H1 (cell line): Measurements from ENCODE around the gene CAMKK2. TPM values are rescaled to one million over a fixed set of nuclear protein-coding genes. Genes with fewer than 3 reads are reported as not detected.

ENCODE experiments used
- CTCF ChIA-PET: fragments of 300-600 bp; sonication (Branson Sonifier 250); formaldehyde crosslinking; loops from one replicate; lab custom pipeline; 2021; ENCODE audit not compliant: partially characterized antibody; lab: Charles Lee
- POLR2A ChIA-PET: fragments of 300-600 bp; sonication (Branson Sonifier 250); formaldehyde crosslinking; loops from one replicate; lab custom pipeline; 2021; ENCODE audit warnings: inconsistent platforms; ENCODE audit not compliant: partially characterized antibody; lab: Charles Lee
- DNase-seq, 2 experiments: peaks; one replicate each; pipeline versions ENCODE4 v3.0.0 to v3.0.0-alpha.2; 2010 to 2022; ENCODE audit warnings: low spot score in 2 of 2, low read depth in 1 of 2, mixed read lengths in 1 of 2
- FAIRE-seq: peaks from 2 replicates; lab custom pipeline; 2011; peaks lifted over from hg19 to GRCh38; lab: Jason Lieb, UNC
- H2AFZ ChIP-seq: 2 replicates; pipeline ENCODE4 v1.8.1; 2012; ENCODE audit warnings: low read length, inconsistent platforms
- H2AK5ac ChIP-seq: 2 replicates; pipeline ENCODE4 v1.6.1; 2013; ENCODE audit warnings: low read depth, low read length
- H2BK120ac ChIP-seq: replicated peaks from 2 replicates; pipeline ENCODE3; 2013; ENCODE audit warnings: low read depth, low read length, inconsistent platforms
- H2BK12ac ChIP-seq: 2 replicates; pipeline ENCODE4 v1.6.1; 2013; ENCODE audit warnings: low read depth, low read length
- H2BK15ac ChIP-seq: 2 replicates; pipeline ENCODE4 v1.6.1; 2013; ENCODE audit warnings: low read length
- H2BK20ac ChIP-seq: 2 replicates; pipeline ENCODE4 v1.6.1; 2013; ENCODE audit warnings: low read length
- H2BK5ac ChIP-seq: 2 replicates; pipeline ENCODE4 v1.6.1; 2013; ENCODE audit warnings: low read depth, low read length
- H3K14ac ChIP-seq: 2 replicates; pipeline ENCODE4 v1.6.1; 2013; ENCODE audit warnings: inconsistent platforms; ENCODE audit not compliant: insufficient read length
- H3K18ac ChIP-seq: 2 replicates; pipeline ENCODE4 v1.6.1; 2013; ENCODE audit warnings: low read length; ENCODE audit errors: extremely low read depth
- H3K23ac ChIP-seq: 2 replicates; pipeline ENCODE4 v1.6.1; 2013; ENCODE audit warnings: inconsistent platforms; ENCODE audit not compliant: insufficient read length
- H3K23me2 ChIP-seq: 2 replicates; pipeline ENCODE4 v1.6.1; 2013; ENCODE audit warnings: low read depth, low read length
- H3K27ac ChIP-seq: 2 replicates; pipeline ENCODE4 v1.6.1; 2011; ENCODE audit warnings: low read depth, low read length, inconsistent platforms
- H3K27me3 ChIP-seq, 4 experiments: replicated peaks in 1 of 4; 1 replicate in 1 of 4; 2 replicates in 3 of 4; pipeline versions ENCODE4 v1.6.1 to v1.8.1; 2011 to 2013; ENCODE audit warnings: low read length in 3 of 4, mild to moderate bottlenecking in 3 of 4, inconsistent platforms in 2 of 4, mixed read lengths in 2 of 4, moderate library complexity in 1 of 4; ENCODE audit not compliant: control insufficient read depth in 3 of 4, insufficient read depth in 3 of 4; ENCODE audit errors: extremely low read depth in 1 of 4
- H3K36me3 ChIP-seq, 4 experiments: 2 replicates each; pipeline versions ENCODE4 v1.6.1 to v1.8.1; 2011 to 2013; ENCODE audit warnings: mild to moderate bottlenecking in 4 of 4, low read length in 3 of 4, moderate library complexity in 2 of 4, control low read depth in 1 of 4, inconsistent platforms in 1 of 4; ENCODE audit not compliant: insufficient read depth in 4 of 4, control insufficient read depth in 2 of 4
- H3K4ac ChIP-seq: replicated peaks from 2 replicates; pipeline ENCODE3; 2013; ENCODE audit warnings: low read length, low read depth, mixed read lengths, inconsistent platforms; ENCODE audit not compliant: insufficient read length
- H3K4me1 ChIP-seq, 4 experiments: replicated peaks in 1 of 4; 1 replicate in 1 of 4; 2 replicates in 3 of 4; pipeline versions ENCODE4 v1.6.1 to v1.8.1; 2011 to 2013; ENCODE audit warnings: low read length in 3 of 4, inconsistent platforms in 2 of 4, mixed read lengths in 1 of 4; ENCODE audit not compliant: insufficient read depth in 4 of 4, control insufficient read depth in 3 of 4
- H3K4me2 ChIP-seq, 2 experiments: 2 replicates each; pipeline versions ENCODE4 v1.6.1 to v1.8.1; 2011 to 2013; ENCODE audit warnings: low read depth in 2 of 2, low read length in 2 of 2, control low read depth in 1 of 2, inconsistent platforms in 1 of 2, mild to moderate bottlenecking in 1 of 2; ENCODE audit not compliant: insufficient read depth in 1 of 2
- H3K4me3 ChIP-seq, 4 experiments: fragments of 200-600, 300-600 bp in 1 of 4; sonication (generic), shearing (Covaris generic), sonication (Bioruptor Twin) in 1 of 4; 2 replicates each; pipeline versions ENCODE4 v1.5.1 to v1.8.1; 2011 to 2016; ENCODE audit warnings: low read length in 4 of 4, low read depth in 3 of 4, control low read depth in 2 of 4, inconsistent platforms in 2 of 4, mild to moderate bottlenecking in 2 of 4, mixed read lengths in 1 of 4, moderate library complexity in 1 of 4; ENCODE audit not compliant: insufficient read depth in 2 of 4; ENCODE audit errors: extremely low read depth in 1 of 4
- H3K56ac ChIP-seq: replicated peaks from 2 replicates; pipeline ENCODE3; 2013; ENCODE audit warnings: low read depth, mild to moderate bottlenecking, mixed read lengths, low read length, inconsistent platforms; ENCODE audit not compliant: insufficient read length
- H3K79me1 ChIP-seq: 2 replicates; pipeline ENCODE4 v1.6.1; 2013; ENCODE audit warnings: low read depth, low read length, control low read depth
- H3K79me2 ChIP-seq, 2 experiments: 2 replicates each; pipeline versions ENCODE4 v1.6.1 to v1.8.1; 2012 to 2013; ENCODE audit warnings: low read length in 2 of 2, mild to moderate bottlenecking in 2 of 2, inconsistent platforms in 1 of 2; ENCODE audit not compliant: insufficient read depth in 2 of 2, control insufficient read depth in 1 of 2
- H3K9ac ChIP-seq, 4 experiments: replicated peaks in 1 of 4; 1 replicate in 1 of 4; 2 replicates in 3 of 4; pipeline versions ENCODE4 v1.6.1 to v1.8.1; 2011 to 2013; ENCODE audit warnings: low read depth in 3 of 4, low read length in 3 of 4, control low read depth in 2 of 4, mild to moderate bottlenecking in 2 of 4, moderate library complexity in 2 of 4, inconsistent platforms in 1 of 4; ENCODE audit errors: extremely low read depth in 1 of 4
- H3K9me3 ChIP-seq, 2 experiments: 2 replicates each; pipeline versions ENCODE4 v1.6.1 to v1.8.1; 2012 to 2013; ENCODE audit warnings: mild to moderate bottlenecking in 2 of 2, moderate library complexity in 2 of 2, control low read depth in 1 of 2, inconsistent platforms in 1 of 2, low read depth in 1 of 2, low read length in 1 of 2, mixed read lengths in 1 of 2; ENCODE audit not compliant: insufficient read depth in 2 of 2
- H4K20me1 ChIP-seq, 2 experiments: replicated peaks in 1 of 2; 2 replicates each; pipeline versions ENCODE3 to v1.8.1; 2011 to 2013; ENCODE audit warnings: inconsistent platforms in 2 of 2, low read length in 2 of 2, mild to moderate bottlenecking in 1 of 2; ENCODE audit not compliant: insufficient read depth in 2 of 2, control insufficient read depth in 1 of 2
- H4K5ac ChIP-seq: 2 replicates; pipeline ENCODE4 v1.6.1; 2013; ENCODE audit warnings: low read length, low read depth, mixed read lengths, inconsistent platforms; ENCODE audit not compliant: insufficient read length
- H4K8ac ChIP-seq: 2 replicates; pipeline ENCODE4 v1.8.0; 2013; ENCODE audit warnings: mild to moderate bottlenecking, moderate library complexity, low read length, inconsistent platforms; ENCODE audit not compliant: insufficient read depth; ENCODE audit errors: extremely low read depth
- H4K91ac ChIP-seq: replicated peaks from 2 replicates; pipeline ENCODE3; 2013; ENCODE audit warnings: low read length, mixed read lengths, inconsistent platforms; ENCODE audit not compliant: insufficient read length
- CEBPB ChIP-seq: IDR thresholded peaks from 2 replicates; pipeline ENCODE4 v1.6.1; 2012; ENCODE audit warnings: low read depth, low read length
- CHD1 ChIP-seq: IDR thresholded peaks from 2 replicates; pipeline ENCODE4 v1.6.1; 2012; ENCODE audit warnings: low read depth, low read length, improper control_type of control experiment
- CHD2 ChIP-seq: IDR thresholded peaks from 2 replicates; pipeline ENCODE4 v1.6.1; 2012; ENCODE audit warnings: low read length, improper control_type of control experiment
- EP300 ChIP-seq, 2 experiments: IDR thresholded peaks; 1 replicate in 1 of 2; 2 replicates in 1 of 2; pipeline ENCODE4 v1.6.1; 2011 to 2012; ENCODE audit warnings: low read depth in 2 of 2, low read length in 2 of 2, mild to moderate bottlenecking in 2 of 2, borderline replicate concordance in 1 of 2, inconsistent platforms in 1 of 2, moderate library complexity in 1 of 2
- EZH2 ChIP-seq: fragments of 200-600 bp; sonication (generic); IDR thresholded peaks from 2 replicates; pipeline ENCODE4 v1.7.1; 2012; ENCODE audit warnings: low read depth, mild to moderate bottlenecking, moderate library complexity, low read length, inconsistent platforms; ENCODE audit not compliant: severe bottlenecking
- FOSL1 ChIP-seq: IDR thresholded peaks from 2 replicates; pipeline ENCODE4 v1.6.1; 2011; ENCODE audit warnings: mild to moderate bottlenecking, low read depth, low read length, moderate library complexity; ENCODE audit not compliant: insufficient read depth
- HDAC6 ChIP-seq: IDR thresholded peaks from one replicate; pipeline ENCODE4 v1.7.1; 2012; ENCODE audit warnings: low read depth, mild to moderate bottlenecking, inconsistent platforms, low read length, moderate library complexity
- NANOG ChIP-seq: IDR thresholded peaks from 2 replicates; pipeline ENCODE4 v1.6.1; 2011; ENCODE audit warnings: low read length, low read depth, mild to moderate bottlenecking, inconsistent platforms; ENCODE audit not compliant: insufficient read depth, poor library complexity, severe bottlenecking
- NRF1 ChIP-seq: IDR thresholded peaks from 2 replicates; pipeline ENCODE4 v1.6.1; 2011; ENCODE audit warnings: mild to moderate bottlenecking, low read depth, low read length, improper control_type of control experiment
- POLR2AphosphoS5 ChIP-seq: IDR thresholded peaks from 2 replicates; pipeline ENCODE4 v1.6.1; 2011; ENCODE audit warnings: low read depth, low read length
- RBBP5 ChIP-seq: IDR thresholded peaks from 2 replicates; pipeline ENCODE4 v1.7.1; 2012; ENCODE audit warnings: low read depth, mild to moderate bottlenecking, inconsistent platforms, low read length, moderate library complexity, borderline replicate concordance
- SAP30 ChIP-seq: fragments of 300-600 bp; sonication (generic); IDR thresholded peaks from 2 replicates; pipeline ENCODE4 v1.7.1; 2012; ENCODE audit warnings: low read length, moderate library complexity, mild to moderate bottlenecking, inconsistent platforms; ENCODE audit not compliant: insufficient read depth, insufficient replicate concordance
- TBP ChIP-seq: IDR thresholded peaks from 2 replicates; pipeline ENCODE4 v1.6.1; 2011; ENCODE audit warnings: low read depth, low read length, improper control_type of control experiment
- USF2 ChIP-seq: IDR thresholded peaks from 2 replicates; pipeline ENCODE4 v1.6.1; 2011; ENCODE audit warnings: low read length, improper control_type of control experiment
- YY1 ChIP-seq: IDR thresholded peaks from 2 replicates; pipeline ENCODE4 v1.6.1; 2011; ENCODE audit warnings: low read depth, mild to moderate bottlenecking, low read length
- polyA plus RNA-seq, 7 experiments: library from polyadenylated mRNA; depleted of rRNA in 3 of 7; stranded (reverse) in 5 of 7; unstranded in 2 of 7; fragments of >200 nt in 5 of 7; fragments of 200-250 nt in 2 of 7; gene quantifications; 1 replicate in 5 of 7; 2 replicates in 1 of 7; 4 replicates in 1 of 7; pipeline versions ENCODE4 v1.2.1 to v1.2.3, GENCODE V29; 2011 to 2013; ENCODE audit warnings: missing spikeins in 2 of 7, mixed read lengths in 2 of 7
- total RNA-seq: library from RNA; stranded (reverse); fragmentation: NEBNext Ultra II Directional; extraction: Animal tissue kit (Norgen Biotek cat#: 25700); gene quantifications from 2 replicates; pipeline ENCODE4 v1.2.1, GENCODE V29; 2021

CAMKK2 gene
- total and polyA plus RNA-seq, 2 of the 8 experiments (the other 6 are each of a cell fraction or from before 2014, with no cell fraction given), result 29.6 to 30.6 TPM

GRCh38 chr12:121330692-121331091 lies 34.2 kb upstream of the CAMKK2 start:
- Histone ChIP-seq H3K79me1 (no peaks in the 10 kb centered on the region), H3K36me3 (peaks cover 31 to 81% (median 67%) of the 10 kb centered on the region in 4 experiments), H3K4me1 (no peaks in the 10 kb centered on the region), H4K91ac (no peak overlapping the region), H2BK120ac (no peak overlapping the region), H3K4me3 (no peak overlapping the region), H3K14ac (no peak overlapping the region), H2BK5ac (no peak overlapping the region), H2AK5ac (no peak overlapping the region), H3K27me3 (no peaks in the 10 kb centered on the region), H2AFZ (no peak overlapping the region), H3K27ac (no peak overlapping the region), H4K5ac (no peak overlapping the region), H3K23me2 (no peaks in the 10 kb centered on the region), H4K8ac (no peak overlapping the region), H2BK15ac (no peak overlapping the region), H3K4ac (no peak overlapping the region), H3K79me2 (no peaks in the 10 kb centered on the region), H4K20me1 (peaks cover 1 to 2% of the 10 kb centered on the region in 2 experiments), H3K9ac (no peak overlapping the region), H3K23ac (no peak overlapping the region), H2BK12ac (no peak overlapping the region), H3K9me3 (no peaks in the 10 kb centered on the region), H3K56ac (no peak overlapping the region), H3K18ac (no peak overlapping the region), H3K4me2 (no peak overlapping the region), H2BK20ac (no peak overlapping the region)
- ChIA-PET CTCF (no interaction called here), POLR2A (no interaction called here)
- no peak for DNase-seq
- no peak for TF ChIP-seq SAP30
- TF ChIP-seq USF2, result no peak
- no peak for TF ChIP-seq EP300 (IDR thresholded peaks at IDR 0.05; ENCODE audit: borderline replicate concordance in 1 of 2, low read depth in 2 of 2, low read length in 2 of 2)
- no peak for TF ChIP-seq FOSL1
- no peak for TF ChIP-seq YY1
- TF ChIP-seq CEBPB, result no peak
- no peak for TF ChIP-seq NRF1
- TF ChIP-seq POLR2AphosphoS5, result no peak
- TF ChIP-seq EZH2, result no peak
- no peak for TF ChIP-seq CHD1
- TF ChIP-seq RBBP5, result no peak
- no peak for TF ChIP-seq CHD2
- no peak for TF ChIP-seq HDAC6
- TF ChIP-seq NANOG, result no peak
- TF ChIP-seq TBP, result no peak
- no peak for FAIRE-seq
